Measurements from ENCODE around the gene DDIT3. TPM values are rescaled to one million over a fixed set of nuclear protein-coding genes. Genes with fewer than 3 reads are reported as not detected.

The DDIT3 gene
- total and polyA plus RNA-seq, 2 of the 4 experiments (the other 2 are of a cell fraction), result 19.4 to 54.4 TPM

DNA sequence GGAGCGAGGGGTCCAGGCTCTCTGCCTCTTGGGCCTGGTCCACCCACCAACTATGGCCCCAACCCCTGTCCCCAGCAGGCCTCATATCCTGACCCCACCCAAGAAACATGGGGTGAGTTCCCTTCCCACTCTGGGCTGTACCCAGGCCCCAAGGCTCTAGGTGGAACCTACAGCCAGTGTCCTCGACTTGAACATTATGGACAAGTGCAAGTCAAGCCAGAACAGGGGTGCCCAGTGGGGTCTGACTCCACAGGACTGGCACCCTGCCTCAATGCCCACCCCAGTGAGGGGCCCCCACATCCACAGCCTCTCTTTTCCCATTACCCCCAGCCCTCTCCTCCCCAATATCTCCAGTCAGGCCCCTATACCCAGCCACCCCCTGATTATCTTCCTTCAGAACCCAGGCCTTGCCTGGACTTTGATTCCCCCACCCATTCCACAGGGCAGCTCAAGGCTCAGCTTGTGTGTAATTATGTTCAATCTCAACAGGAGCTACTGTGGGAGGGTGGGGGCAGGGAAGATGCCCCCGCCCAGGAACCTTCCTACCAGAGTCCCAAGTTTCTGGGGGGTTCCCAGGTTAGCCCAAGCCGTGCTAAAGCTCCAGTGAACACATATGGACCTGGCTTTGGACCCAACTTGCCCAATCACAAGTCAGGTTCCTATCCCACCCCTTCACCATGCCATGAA, 49.2 kb downstream of the DDIT3 start:
- no peak overlapping the region for H3K27ac ChIP-seq (ENCODE audit: insufficient read depth, low read length)
- H3K4me2 ChIP-seq (ENCODE audit: low read depth, low read length), result no peak overlapping the region
- no peak overlapping the region for H2BK5ac ChIP-seq (ENCODE audit: low read depth, low read length, poor library complexity, severe bottlenecking)
- in situ Hi-C loops (cut with MboI; ENCODE audit: low sequenced_read_pairs) (no loop called here), intact Hi-C loops (cut with micrococcal nuclease) (no loop called here), dilution Hi-C loops (cut with HindIII; ENCODE audit: low sequenced_read_pairs, unreplicated experiment) (no loop called here)
- ChIA-PET CTCF (no interaction called here), POLR2A (ENCODE audit: unreplicated experiment) (no interaction called here)
- WGBS, 2 experiments (ENCODE audit: extremely low coverage in 2 of 2, insufficient read length in 1 of 2), result no CpG with 5 or more reads among the region's 4 CpGs
- H2AFZ ChIP-seq (replicated peaks; ENCODE audit: low read length, poor library complexity), result no peak overlapping the region
- H2BK120ac ChIP-seq (ENCODE audit: low read depth, low read length), result no peak overlapping the region
- H3K27me3 ChIP-seq (ENCODE audit: control insufficient read depth, insufficient read depth, low read length), result peaks cover 49% of the 10 kb centered on the region
- H4K8ac ChIP-seq (ENCODE audit: low read depth in 2 of 2, low read length in 2 of 2), result no peak overlapping the region
- no peak overlapping the region for H2BK15ac ChIP-seq (ENCODE audit: low read depth, low read length)
- H3K9me1 ChIP-seq (ENCODE audit: insufficient read depth, low read length), result 0 out of 2 replicates have a peak, but pooled peaks cover 3% of the 10 kb centered on the region
- H3K4ac ChIP-seq (ENCODE audit: low read depth, low read length), result no peak overlapping the region
- BruUV-seq (replicated peaks), result no TSS peak
- H3K9me3 ChIP-seq (ENCODE audit: control insufficient read depth, insufficient read depth, low read length), result no peaks in the 10 kb centered on the region; the same call in 1 of the 2 replicates
- H3K9ac ChIP-seq (ENCODE audit: low read depth, low read length), result no peak overlapping the region
- no peak overlapping the region for H3K14ac ChIP-seq (replicated peaks; ENCODE audit: low read depth, low read length)
- no peak overlapping the region for H4K5ac ChIP-seq (ENCODE audit: low read depth, low read length)
- H2BK20ac ChIP-seq (ENCODE audit: low read depth, low read length), result no peak overlapping the region
- no peak overlapping the region for H2AK9ac ChIP-seq (replicated peaks; ENCODE audit: low read depth, low read length, poor library complexity)
- H2AK5ac ChIP-seq (ENCODE audit: low read depth, low read length), result no peak overlapping the region
- no peak overlapping the region for H3K18ac ChIP-seq (ENCODE audit: low read depth, low read length)
- no peak overlapping the region for H4K91ac ChIP-seq (ENCODE audit: insufficient read depth, low read depth, low read length)
- ATAC-seq (ENCODE audit: low read depth) (no peak), DNase-seq (no peak)
- H3K36me3 ChIP-seq (ENCODE audit: control insufficient read depth, insufficient read depth, low read length), result no peaks in the 10 kb centered on the region
- H3K4me1 ChIP-seq (ENCODE audit: control insufficient read depth, insufficient read depth, low read length), result 0 out of 2 replicates have a peak, but pooled peaks cover 2% of the 10 kb centered on the region
- TF ChIP-seq FOS (IDR thresholded peaks at IDR 0.05; ENCODE audit: low read depth, low read length) (no peak), RFX5 (IDR thresholded peaks at IDR 0.05; ENCODE audit: low read depth, low read length) (no peak), RAD21 (IDR thresholded peaks at IDR 0.05; ENCODE audit: low read length) (no peak), CEBPB (IDR thresholded peaks at IDR 0.05; ENCODE audit: low read depth, low read length) (no peak), NFE2L2 (IDR thresholded peaks at IDR 0.05; ENCODE audit: low read depth, low read length) (no peak), RCOR1 (IDR thresholded peaks at IDR 0.05; ENCODE audit: insufficient replicate concordance, low read length) (no peak)
- H3K56ac ChIP-seq (ENCODE audit: extremely low read depth, insufficient read depth, low read length), result no peak overlapping the region
- no peak overlapping the region for H3K4me3 ChIP-seq (ENCODE audit: insufficient read depth, low read depth, low read length)
- H3K23ac ChIP-seq (ENCODE audit: low read depth, low read length), result no peak overlapping the region
- no peaks in the 10 kb centered on the region for H3K79me1 ChIP-seq (ENCODE audit: low read depth in 1 of 2, low read length in 2 of 2)
- H4K20me1 ChIP-seq (ENCODE audit: insufficient read depth, low read length), result no peaks in the 10 kb centered on the region

Measured in IMR-90 (cell line).